Activated CD4-positive, CD25-positive, alpha-beta regulatory T cell (primary cell): ENCODE results near the gene MYO7B.

Experiments
- DNase-seq, 4 experiments: peaks; one replicate each; lab custom pipeline; 2025; lab: John Stamatoyannopoulos, UW

The MYO7B gene

GRCh38 chr2:127535422-127535901 lies at the start of gene MYO7B:
Gene MYO7B, plus strand, starts transcription at chr2:127535683. Its CDS starts 24,040 bp downstream, at chr2:127559723.
- no peak for DNase-seq

- DNase-seq = no peak
Observed at GRCh38 chr2:127485694-127486071, 49.8 kb upstream of the MYO7B start.

- DNase-seq = no peak
Observed at GRCh38 chr2:127486247-127487058, 49.0 kb upstream of the MYO7B start.

GRCh38 chr2:127490283-127490682 lies 45.2 kb upstream of the MYO7B start:
- no peak for DNase-seq

GRCh38 chr2:127498386-127498785 lies 37.1 kb upstream of the MYO7B start:
- DNase-seq = no peak

- no peak for DNase-seq
Observed at GRCh38 chr2:127503491-127503890, 32.0 kb upstream of the MYO7B start.

GRCh38 chr2:127504552-127505430 lies 30.7 kb upstream of the MYO7B start:
- no peak for DNase-seq

- no peak for DNase-seq
Observed at GRCh38 chr2:127506510-127506909, 29.0 kb upstream of the MYO7B start.

GRCh38 chr2:127508023-127508630 lies 27.4 kb upstream of the MYO7B start:
- no peak for DNase-seq

GRCh38 chr2:127508631-127509034 lies 26.9 kb upstream of the MYO7B start:
- DNase-seq = no peak

GRCh38 chr2:127510073-127510472 lies 25.4 kb upstream of the MYO7B start:
- DNase-seq = no peak

GRCh38 chr2:127511090-127511695 lies 24.3 kb upstream of the MYO7B start:
- no peak for DNase-seq

GRCh38 chr2:127511917-127512316 lies 23.6 kb upstream of the MYO7B start:
- DNase-seq = no peak

- DNase-seq = no peak
Observed at GRCh38 chr2:127512362-127512761, 23.1 kb upstream of the MYO7B start.

- no peak for DNase-seq
Observed at GRCh38 chr2:127514076-127514475, 21.4 kb upstream of the MYO7B start.

- DNase-seq = no peak
Observed at GRCh38 chr2:127514485-127514884, 21.0 kb upstream of the MYO7B start.

- no peak for DNase-seq
Observed at GRCh38 chr2:127515383-127515915, 20.0 kb upstream of the MYO7B start.

GRCh38 chr2:127516041-127516762 lies 19.3 kb upstream of the MYO7B start:
- no peak for DNase-seq

GRCh38 chr2:127517465-127517864 lies 18.0 kb upstream of the MYO7B start:
- no peak for DNase-seq

- DNase-seq = no peak
Observed at GRCh38 chr2:127520424-127520823, 15.1 kb upstream of the MYO7B start.
